Heart right ventricle (tissue), 16 donors: Measurements from ENCODE around the gene TRDN. TPM values are rescaled to one million over a fixed set of nuclear protein-coding genes. Genes with fewer than 3 reads are reported as not detected.

Source experiments
- ATAC-seq, 8 donors: fragments of 200-7000 bp; cut with Tn5 transposase; one replicate each; pipeline ENCODE4 v1.9.1; 2020; ENCODE audit warnings: mild to moderate bottlenecking in 8 of 8, moderate library complexity in 8 of 8, moderate number of reproducible peaks in 1 of 8
- DNase-seq, 2 donors: peaks; one replicate each; pipeline ENCODE4 v3.0.0-alpha.2; 2020
- H3K27ac ChIP-seq, 10 donors: fragments of 200-600 bp; sonication (generic) in 2 of 10; one replicate each; pipeline versions ENCODE4 v1.5.0 to v1.8.0; 2020 to 2022; ENCODE audit warnings: mild to moderate bottlenecking in 3 of 10
- H3K27me3 ChIP-seq, 7 donors: fragments of 200-600 bp; one replicate each; pipeline ENCODE4 v1.8.0; 2021 to 2022; ENCODE audit warnings: mild to moderate bottlenecking in 2 of 7
- H3K36me3 ChIP-seq, 9 donors: fragments of 200-600 bp; sonication (generic) in 1 of 9; one replicate each; pipeline versions ENCODE4 v1.5.0 to v1.8.0; 2020 to 2022; ENCODE audit warnings: mild to moderate bottlenecking in 2 of 9
- H3K4me1 ChIP-seq, 9 donors: fragments of 200-600 bp; sonication (generic) in 1 of 9; one replicate each; pipeline versions ENCODE4 v1.5.0 to v1.8.0; 2020 to 2022; ENCODE audit warnings: mild to moderate bottlenecking in 4 of 9
- H3K4me3 ChIP-seq, 10 donors: fragments of 200-600 bp; sonication (generic) in 2 of 10; one replicate each; pipeline versions ENCODE4 v1.5.0 to v1.8.0; 2020 to 2022; ENCODE audit warnings: mild to moderate bottlenecking in 7 of 10, moderate library complexity in 2 of 10
- H3K9me3 ChIP-seq, 11 donors: fragments of 200-600 bp in 10 of 11; sonication (generic) in 2 of 11; one replicate each; pipeline versions ENCODE4 v1.5.0 to v1.8.0; 2013 to 2022; ENCODE audit warnings: mild to moderate bottlenecking in 2 of 11, control low read depth in 1 of 11, moderate library complexity in 1 of 11
- WGBS, 2 donors: extraction: QIAGEN DNeasy Blood & Tissue Kit; methylation state at CpG; one replicate each; pipeline ENCODE4 v1.1.7; 2013; ENCODE audit warnings: inconsistent platforms in 1 of 2; 5-methylcytosine and 5-hydroxymethylcytosine counted together
- intact Hi-C, 10 donors: fragments of 100-400 bp; cut with DNase I; formaldehyde crosslinking; loops; one replicate each; pipeline versions ENCODE4 v1.11.1 to v1.14.2; 2022
- polyA plus RNA-seq, 2 donors: library from polyadenylated mRNA; stranded (reverse); fragments of 200-250 nt; gene quantifications; one replicate each; pipeline ENCODE4 v1.2.3, GENCODE V29; 2013
- total RNA-seq, 10 donors: library from RNA; stranded (reverse); fragmentation: NEBNext Ultra II Directional in 3 of 10; extraction: Animal tissue kit (Norgen Biotek cat#: 25700) in 3 of 10; gene quantifications; one replicate each; pipeline versions ENCODE4 v1.2.1 to v1.2.4, GENCODE V29; 2021 to 2023
- TF ChIP-seq, protein P1 (sequence below), 9 donors: fragments of 200-600 bp; sonication (generic) in 2 of 9; IDR thresholded peaks; one replicate each; pipeline versions ENCODE4 v1.5.0 to v1.8.0; 2021 to 2022; ENCODE audit warnings: antibody characterized with exemption in 9 of 9, mild to moderate bottlenecking in 5 of 9, moderate library complexity in 1 of 9
- donor health status: Arrhythmogenic right ventricular cardiomyopathy.
- donor health status: ischemic (EF 13 %, LVEDD 7.1; RV severe dilation, severe dysfunction).
- donor health status: healthy with polysubstance abuse.
- donor health status: DM: no; HTN: yes; CAD: no.
- donor health status: DM: no; HTN: no; CAD: no.
- donor health status: ischemic (EF 25% LVEDD 6.9; RV normal size, moderate dysfunction).
- donor health status: ischemic (EF 25% LVEDD 5.7; RV mildly dilated, moderate dysfunction).
- donor health status: healthy.
- donor health status: DM: yes; HTN: yes; CAD: no.
- donor health status: Ischemic cardiomyopathy.
- donor health status: ischemic (EF 35%, LVEDD 5.7; RV mildly dilated, moderate dysfunction).
- donor health status: nonischemic (EF 11% LVEDD 7.7; RV severe dilation, severe dysfunction).
- donor health status: DM: yes; HTN: yes; CAD: no.
- donor health status: PGD.
- donor health status: ischemic (EF 29% LVEDD 5.4; RV normal size, mild dysfunction).
- donor health status: nonischemic (EF 23%, LVEDD 6.1; RV moderate dilation, normal function).

The TRDN gene
- total and polyA plus RNA-seq, 12 donors, result 37.6 to 1,141 (median 437) TPM

DNA sequence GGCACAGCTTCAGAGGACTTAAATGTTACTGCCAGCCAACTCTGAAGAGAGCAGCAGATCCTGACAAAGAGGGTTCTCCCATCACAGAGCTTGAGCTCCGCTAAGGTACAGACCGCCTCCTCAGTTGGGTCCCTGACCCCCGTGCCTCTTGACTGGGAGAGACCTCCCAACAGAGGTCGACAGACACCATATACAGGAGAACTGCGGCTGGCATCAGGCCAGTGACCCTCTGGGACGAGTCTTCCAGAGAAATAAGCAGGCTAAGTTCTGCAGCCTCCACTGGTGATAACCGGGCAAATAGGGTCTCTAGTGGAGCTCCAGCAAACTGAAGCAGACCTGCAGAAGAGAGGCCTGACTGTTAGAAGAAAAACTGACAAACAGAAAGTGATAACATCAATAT lies 453.8 kb downstream of the TRDN start:
- Histone ChIP-seq H3K4me3 (no peak overlapping the region), H3K27me3 (no peaks in the 10 kb centered on the region), H3K4me1 (no peaks in the 10 kb centered on the region), H3K36me3 (no peaks in the 10 kb centered on the region), H3K9me3 (peaks cover 0 to 45% (median 8%) of the 10 kb centered on the region in 11 donors), H3K27ac (no peak overlapping the region)
- TF ChIP-seq, protein P1, sequence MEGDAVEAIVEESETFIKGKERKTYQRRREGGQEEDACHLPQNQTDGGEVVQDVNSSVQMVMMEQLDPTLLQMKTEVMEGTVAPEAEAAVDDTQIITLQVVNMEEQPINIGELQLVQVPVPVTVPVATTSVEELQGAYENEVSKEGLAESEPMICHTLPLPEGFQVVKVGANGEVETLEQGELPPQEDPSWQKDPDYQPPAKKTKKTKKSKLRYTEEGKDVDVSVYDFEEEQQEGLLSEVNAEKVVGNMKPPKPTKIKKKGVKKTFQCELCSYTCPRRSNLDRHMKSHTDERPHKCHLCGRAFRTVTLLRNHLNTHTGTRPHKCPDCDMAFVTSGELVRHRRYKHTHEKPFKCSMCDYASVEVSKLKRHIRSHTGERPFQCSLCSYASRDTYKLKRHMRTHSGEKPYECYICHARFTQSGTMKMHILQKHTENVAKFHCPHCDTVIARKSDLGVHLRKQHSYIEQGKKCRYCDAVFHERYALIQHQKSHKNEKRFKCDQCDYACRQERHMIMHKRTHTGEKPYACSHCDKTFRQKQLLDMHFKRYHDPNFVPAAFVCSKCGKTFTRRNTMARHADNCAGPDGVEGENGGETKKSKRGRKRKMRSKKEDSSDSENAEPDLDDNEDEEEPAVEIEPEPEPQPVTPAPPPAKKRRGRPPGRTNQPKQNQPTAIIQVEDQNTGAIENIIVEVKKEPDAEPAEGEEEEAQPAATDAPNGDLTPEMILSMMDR (IDR thresholded peaks at IDR 0.05), result no peak
- DNase-seq, result no peak
- intact Hi-C loops, result no loop called here
- 81 to 87% methylated on average over 7 of the region's 7 CpGs for WGBS, 2 donors
- ATAC-seq, result no peak

DNA sequence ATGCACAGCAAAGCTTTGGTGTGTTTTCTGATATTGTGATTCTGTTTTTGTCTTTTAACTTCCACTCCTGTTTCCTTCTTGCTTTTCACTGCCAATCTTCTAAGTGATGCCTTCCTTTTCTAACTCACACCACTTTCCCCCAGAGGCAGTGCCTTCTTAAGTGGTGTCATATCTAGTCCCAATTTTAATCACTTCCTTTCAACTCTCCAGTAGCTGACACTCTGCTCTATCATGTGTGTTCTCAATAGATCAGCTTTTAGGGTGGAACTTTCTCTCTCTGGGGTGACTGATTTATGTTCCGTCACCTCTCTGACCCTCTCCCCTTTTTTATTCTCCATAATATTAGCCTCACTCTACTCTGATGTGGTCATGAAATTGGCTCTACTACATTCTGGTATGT lies 460.0 kb downstream of the TRDN start:
- Histone ChIP-seq H3K4me3 (no peak overlapping the region), H3K27ac (no peak overlapping the region), H3K9me3 (no peaks in the 10 kb centered on the region), H3K4me1 (no peaks in the 10 kb centered on the region), H3K27me3 (no peaks in the 10 kb centered on the region), H3K36me3 (no peaks in the 10 kb centered on the region)
- ATAC-seq (no peak), DNase-seq (no peak)
- 70 to 71% methylated on average over 1 of the region's 1 CpG for WGBS, 2 donors
- TF ChIP-seq, protein P1 (IDR thresholded peaks at IDR 0.05), result no peak
- intact Hi-C loops, result no loop called here

GRCh38 chr6:123171341-123172115 lies 465.2 kb downstream of the TRDN start:
- Histone ChIP-seq H3K9me3 (no peaks in the 10 kb centered on the region), H3K27ac (no peak overlapping the region), H3K36me3 (no peaks in the 10 kb centered on the region), H3K4me3 (no peak overlapping the region), H3K4me1 (no peaks in the 10 kb centered on the region), H3K27me3 (no peaks in the 10 kb centered on the region)
- intact Hi-C loops, result no loop called here
- 73 to 77% methylated on average over 5 of the region's 5 CpGs for WGBS, 2 donors
- DNase-seq (no peak), ATAC-seq (no peak)
- TF ChIP-seq, protein P1 (IDR thresholded peaks at IDR 0.05), result no peak

GRCh38 chr6:123169774-123170095 lies 467.0 kb downstream of the TRDN start:
- no peaks in the 10 kb centered on the region for H3K36me3 ChIP-seq
- H3K9me3 ChIP-seq, result peaks cover 0 to 10% (median 0%) of the 10 kb centered on the region in 11 donors
- H3K4me1 ChIP-seq, result no peaks in the 10 kb centered on the region
- no peaks in the 10 kb centered on the region for H3K27me3 ChIP-seq
- WGBS, 2 donors, result 63 to 77% methylated on average over 2 of the region's 2 CpGs
- no peak overlapping the region for H3K4me3 ChIP-seq
- DNase-seq, result no peak
- ATAC-seq, result no peak
- no peak overlapping the region for H3K27ac ChIP-seq
- TF ChIP-seq, protein P1 (IDR thresholded peaks at IDR 0.05), result no peak
- intact Hi-C loops, result no loop called here
